Astrocyte (in vitro differentiated cells and primary cell): Measurements from ENCODE around the gene RSRC2. TPM values are rescaled to one million over a fixed set of nuclear protein-coding genes. Genes with fewer than 3 reads are reported as not detected.

Source experiments
- DNase-seq: peaks from one replicate; pipeline ENCODE4 v3.0.0-alpha.2; 2010; ENCODE audit warnings: low read depth
- FAIRE-seq: peaks from 2 replicates; lab custom pipeline; 2011; peaks lifted over from hg19 to GRCh38; lab: Jason Lieb, UNC
- H2AFZ ChIP-seq: 2 replicates; pipeline ENCODE4 v1.6.0; 2012; ENCODE audit warnings: low read depth, low read length, inconsistent platforms
- H3K27ac ChIP-seq: 2 replicates; pipeline ENCODE4 v1.5.1; 2011; ENCODE audit warnings: low read depth, low read length, inconsistent platforms
- H3K27me3 ChIP-seq: 2 replicates; pipeline ENCODE4 v1.6.0; 2011; ENCODE audit warnings: low read length, inconsistent platforms; ENCODE audit not compliant: insufficient read depth
- H3K36me3 ChIP-seq: 2 replicates; pipeline ENCODE4 v1.5.1; 2011; ENCODE audit warnings: low read length, inconsistent platforms; ENCODE audit not compliant: insufficient read depth
- H3K4me1 ChIP-seq: 2 replicates; pipeline ENCODE4 v1.5.1; 2011; ENCODE audit warnings: low read length, inconsistent platforms; ENCODE audit not compliant: insufficient read depth
- H3K4me2 ChIP-seq: 2 replicates; pipeline ENCODE4 v1.6.0; 2012; ENCODE audit warnings: low read length, inconsistent platforms
- H3K4me3 ChIP-seq: 2 replicates; pipeline ENCODE4 v1.5.1; 2011; ENCODE audit warnings: low read depth, mild to moderate bottlenecking, low read length, inconsistent platforms; ENCODE audit not compliant: insufficient read depth
- H3K79me2 ChIP-seq: 2 replicates; pipeline ENCODE4 v1.6.0; 2012; ENCODE audit warnings: mild to moderate bottlenecking, low read length, inconsistent platforms; ENCODE audit not compliant: insufficient read depth
- H3K9ac ChIP-seq: 2 replicates; pipeline ENCODE4 v1.6.0; 2012; ENCODE audit warnings: mild to moderate bottlenecking, low read length, inconsistent platforms
- H3K9me3 ChIP-seq: 2 replicates; pipeline ENCODE4 v1.5.1; 2012; ENCODE audit warnings: low read depth, mild to moderate bottlenecking, low read length, inconsistent platforms; ENCODE audit not compliant: insufficient read depth
- H4K20me1 ChIP-seq: 2 replicates; pipeline ENCODE4 v1.6.0; 2012; ENCODE audit warnings: low read length, inconsistent platforms; ENCODE audit not compliant: insufficient read depth
- H3K27ac Mint-ChIP-seq: one replicate; pipeline ENCODE4 v1.8.0; 2021; ENCODE audit warnings: mild to moderate bottlenecking, mixed read lengths; ENCODE audit not compliant: unreplicated experiment
- H3K27me3 Mint-ChIP-seq: one replicate; pipeline ENCODE4 v1.8.0; 2021; ENCODE audit warnings: low read depth, mixed read lengths; ENCODE audit not compliant: unreplicated experiment
- H3K36me3 Mint-ChIP-seq: one replicate; pipeline ENCODE4 v1.8.0; 2021; ENCODE audit warnings: low read depth, mixed read lengths; ENCODE audit not compliant: unreplicated experiment
- H3K4me1 Mint-ChIP-seq: one replicate; pipeline ENCODE4 v1.8.0; 2021; ENCODE audit warnings: low read depth, mixed read lengths; ENCODE audit not compliant: unreplicated experiment
- H3K4me3 Mint-ChIP-seq: one replicate; pipeline ENCODE4 v1.8.0; 2021; ENCODE audit warnings: mild to moderate bottlenecking, moderate library complexity, mixed read lengths; ENCODE audit not compliant: unreplicated experiment
- H3K9me3 Mint-ChIP-seq: one replicate; pipeline ENCODE4 v1.8.0; 2021; ENCODE audit warnings: mild to moderate bottlenecking, mixed read lengths; ENCODE audit not compliant: unreplicated experiment
- CTCF ChIP-seq: IDR thresholded peaks from 2 replicates; pipeline ENCODE4 v1.5.1; 2011; ENCODE audit warnings: low read depth, mild to moderate bottlenecking, inconsistent platforms, low read length, moderate library complexity; ENCODE audit not compliant: insufficient read depth
- EZH2 ChIP-seq: IDR thresholded peaks from 2 replicates; pipeline ENCODE4 v1.6.1; 2012; ENCODE audit warnings: mild to moderate bottlenecking, low read length, inconsistent platforms; ENCODE audit not compliant: insufficient read depth
- total RNA-seq: library from RNA; stranded (reverse); gene quantifications from 2 replicates; pipeline ENCODE4 v1.2.1, GENCODE V29; 2021

Gene RSRC2
- total RNA-seq, 1 donor from 2014 or later = 56.3 TPM

GRCh38 chr12:122503783-122504590 lies 22.7 kb downstream of the RSRC2 start:
- Mint-ChIP-seq H3K36me3 (peaks cover 2% of the 10 kb centered on the region), H3K27ac (peak overlapping the region; percentile 66)
- no peak for FAIRE-seq

GRCh38 chr12:122503147-122503751 lies 23.5 kb downstream of the RSRC2 start:
- H3K9me3 Mint-ChIP-seq = no peaks in the 10 kb centered on the region
- H3K4me1 Mint-ChIP-seq = peaks cover 6% of the 10 kb centered on the region
- Histone ChIP-seq H3K36me3 (peaks cover 49% of the 10 kb centered on the region), H3K9me3 (no peaks in the 10 kb centered on the region), H3K79me2 (peaks cover 37% of the 10 kb centered on the region), H3K4me3 (no peak overlapping the region), H3K9ac (no peak overlapping the region), H3K27ac (no peak overlapping the region), H3K4me2 (no peak overlapping the region), H4K20me1 (peaks cover 40% of the 10 kb centered on the region), H3K27me3 (no peaks in the 10 kb centered on the region), H2AFZ (no peak overlapping the region), H3K4me1 (peaks cover 3% of the 10 kb centered on the region)
- peak overlapping the region; percentile 77 for H3K27ac Mint-ChIP-seq
- H3K27me3 Mint-ChIP-seq = no peaks in the 10 kb centered on the region
- FAIRE-seq (no peak), DNase-seq (no peak)
- H3K4me3 Mint-ChIP-seq = peak overlapping the region; percentile 22
- H3K36me3 Mint-ChIP-seq = peaks cover 2% of the 10 kb centered on the region
- TF ChIP-seq CTCF (no peak), EZH2 (no peak)

More at GRCh38 chr12:122503783-122504590, 22.7 kb downstream of the RSRC2 start:
- no peaks in the 10 kb centered on the region for H3K9me3 Mint-ChIP-seq
- TF ChIP-seq EZH2 = no peak
- TF ChIP-seq CTCF = no peak
- H3K9me3 ChIP-seq = no peaks in the 10 kb centered on the region
- no peak overlapping the region for H3K27ac ChIP-seq
- H4K20me1 ChIP-seq = peaks cover 43% of the 10 kb centered on the region
- peaks cover 37% of the 10 kb centered on the region for H3K79me2 ChIP-seq
- no peak for DNase-seq
- H3K9ac ChIP-seq = no peak overlapping the region
- peaks cover 3% of the 10 kb centered on the region for H3K4me1 ChIP-seq
- H3K4me1 Mint-ChIP-seq = peaks cover 3% of the 10 kb centered on the region
- H3K4me3 Mint-ChIP-seq = no peak overlapping the region
- no peak overlapping the region for H3K4me3 ChIP-seq
- no peak overlapping the region for H2AFZ ChIP-seq
- H3K4me2 ChIP-seq = no peak overlapping the region
- H3K27me3 Mint-ChIP-seq = no peaks in the 10 kb centered on the region
- H3K27me3 ChIP-seq = no peaks in the 10 kb centered on the region
- peaks cover 57% of the 10 kb centered on the region for H3K36me3 ChIP-seq
